Heart left ventricle (tissue), 13 donors: ENCODE measurements around the gene HOXB7.

Experiments used
- CTCF ChIP-seq, 12 donors: fragments of 200-600 bp; sonication (generic) in 4 of 12; IDR thresholded peaks; one replicate each; pipeline versions ENCODE4 v1.5.0 to v1.8.0; 2018 to 2022; ENCODE audit warnings: antibody characterized with exemption in 12 of 12, mild to moderate bottlenecking in 5 of 12
- POLR2A ChIP-seq, 2 donors: fragments of 450-650 bp; IDR thresholded peaks; one replicate each; pipeline ENCODE4 v1.6.1; 2017; ENCODE audit warnings: antibody characterized with exemption in 2 of 2, mild to moderate bottlenecking in 2 of 2, moderate library complexity in 2 of 2
- donor health status: ischemic (EF 13 %, LVEDD 7.1; RV severe dilation, severe dysfunction).
- donor health status: DM: no; HTN: yes; CAD: no.
- donor health status: DM: no; HTN: no; CAD: no.
- donor health status: ischemic (EF 25% LVEDD 6.9; RV normal size, moderate dysfunction).
- donor health status: ischemic (EF 25% LVEDD 5.7; RV mildly dilated, moderate dysfunction).
- donor health status: ischemic (EF 35%, LVEDD 5.7; RV mildly dilated, moderate dysfunction).
- donor health status: nonischemic (EF 11% LVEDD 7.7; RV severe dilation, severe dysfunction).
- donor health status: DM: yes; HTN: yes; CAD: no.
- donor health status: PGD.
- donor health status: ischemic (EF 29% LVEDD 5.4; RV normal size, mild dysfunction).
- donor health status: nonischemic (EF 23%, LVEDD 6.1; RV moderate dilation, normal function).

- TF ChIP-seq CTCF (IDR thresholded peaks at IDR 0.05) (no peak), POLR2A (IDR thresholded peaks at IDR 0.05) (no peak)
Observed at GRCh38 chr17:48569674-48570324, 41.0 kb downstream of the HOXB7 start.
